Measurements from ENCODE around the gene SHISA3.

Gene SHISA3

GRCh38 chr4:42428036-42428435, 30.7 kb downstream of the SHISA3 start:
- no peak for TF ChIP-seq CTCF (IDR thresholded peaks at IDR 0.05; ENCODE audit: low read depth, low read length, missing control alignments)
- DNase-seq (ENCODE audit: extremely low read depth, low read depth), result no peak
- H3K4me3 ChIP-seq (replicated peaks; ENCODE audit: low read depth, low read length), result no peak overlapping the region

- no peak overlapping the region for H3K4me3 ChIP-seq (replicated peaks; ENCODE audit: low read depth, low read length)
- no peak for TF ChIP-seq CTCF (IDR thresholded peaks at IDR 0.05; ENCODE audit: low read depth, low read length, missing control alignments)
- no peak for DNase-seq (ENCODE audit: extremely low read depth, low read depth)
Measured at GRCh38 chr4:42436928-42437565, 39.8 kb downstream of the SHISA3 start.

GRCh38 chr4:42440083-42440482, 42.8 kb downstream of the SHISA3 start:
- TF ChIP-seq CTCF (IDR thresholded peaks at IDR 0.05; ENCODE audit: low read depth, low read length, missing control alignments), result no peak
- H3K4me3 ChIP-seq (replicated peaks; ENCODE audit: low read depth, low read length), result no peak overlapping the region
- no peak for DNase-seq (ENCODE audit: extremely low read depth, low read depth)

- H3K4me3 ChIP-seq (replicated peaks; ENCODE audit: low read depth, low read length), result no peak overlapping the region
- DNase-seq (ENCODE audit: extremely low read depth, low read depth), result no peak
- TF ChIP-seq CTCF (IDR thresholded peaks at IDR 0.05; ENCODE audit: low read depth, low read length, missing control alignments), result no peak
Measured at GRCh38 chr4:42442601-42443000, 45.3 kb downstream of the SHISA3 start.

- no peak for TF ChIP-seq CTCF (IDR thresholded peaks at IDR 0.05; ENCODE audit: low read depth, low read length, missing control alignments)
- no peak overlapping the region for H3K4me3 ChIP-seq (replicated peaks; ENCODE audit: low read depth, low read length)
Measured at GRCh38 chr4:42445038-42445437, 47.8 kb downstream of the SHISA3 start.

GRCh38 chr4:42446823-42447222, 49.5 kb downstream of the SHISA3 start:
- no peak for DNase-seq (ENCODE audit: extremely low read depth, low read depth)
- H3K4me3 ChIP-seq (replicated peaks; ENCODE audit: low read depth, low read length), result no peak overlapping the region
- no peak for TF ChIP-seq CTCF (IDR thresholded peaks at IDR 0.05; ENCODE audit: low read depth, low read length, missing control alignments)

More at GRCh38 chr4:42445038-42445437, 47.8 kb downstream of the SHISA3 start:
- no peak for DNase-seq (ENCODE audit: extremely low read depth, low read depth)
